MCF 10A (cell line): ENCODE measurements around the gene LSM2. TPM values are rescaled to one million over a fixed set of nuclear protein-coding genes. Genes with fewer than 3 reads are reported as not detected.
"Not testable (repeated sequence)": the region's sequence is repeated elsewhere in the genome, so short reads cannot be mapped to it uniquely, and the experiment has no call there.

Experiments
- Bru-seq: library from RNA; stranded (reverse); fragments of 400-500 nt; gene quantifications from one replicate; lab custom pipeline; 2021; lab: Mats Ljungman, UMichigan
- BruChase-seq, 2 experiments: library from RNA; stranded (reverse); fragments of 400-500 nt; gene quantifications; one replicate each; lab custom pipeline; 2021; lab: Mats Ljungman, UMichigan
- BruUV-seq: library from RNA; stranded (reverse); fragments of 400-500 nt; replicated peaks from 2 replicates; lab custom pipeline; 2021; lab: Mats Ljungman, UMichigan
- CTCF ChIA-PET: fragments of 300-600 bp; sonication (Branson Sonifier 250); formaldehyde crosslinking; extraction: SDS; loops from one replicate; lab custom pipeline; 2021; ENCODE audit warnings: antibody characterized with exemption, inconsistent platforms; lab: Yijun Ruan, JAX
- POLR2A ChIA-PET: fragments of 300-600, 350-650 bp; sonication (Branson Sonifier 250); formaldehyde crosslinking; extraction: SDS; loops from one replicate; lab custom pipeline; 2020; ENCODE audit warnings: antibody characterized with exemption, inconsistent platforms; lab: Yijun Ruan, JAX
- DNase-seq: peaks from one replicate; pipeline ENCODE4 v3.0.0-alpha.2; 2018; ENCODE audit not compliant: unreplicated experiment
- H3K27ac Mint-ChIP-seq: one replicate; pipeline ENCODE4 v1.8.0; 2022; ENCODE audit warnings: mild to moderate bottlenecking, low read depth, mixed read lengths; ENCODE audit not compliant: unreplicated experiment
- H3K27me3 Mint-ChIP-seq: one replicate; pipeline ENCODE4 v1.8.0; 2022; ENCODE audit warnings: mixed read lengths; ENCODE audit not compliant: insufficient read depth, unreplicated experiment
- H3K36me3 Mint-ChIP-seq: one replicate; pipeline ENCODE4 v1.8.0; 2022; ENCODE audit warnings: mild to moderate bottlenecking, moderate library complexity, mixed read lengths; ENCODE audit not compliant: insufficient read depth, unreplicated experiment
- H3K4me1 Mint-ChIP-seq: one replicate; pipeline ENCODE4 v1.8.0; 2022; ENCODE audit warnings: mixed read lengths; ENCODE audit not compliant: insufficient read depth, unreplicated experiment
- H3K4me3 Mint-ChIP-seq: one replicate; pipeline ENCODE4 v1.8.0; 2022; ENCODE audit warnings: mild to moderate bottlenecking, moderate library complexity, mixed read lengths; ENCODE audit not compliant: unreplicated experiment
- H3K9me3 Mint-ChIP-seq: one replicate; pipeline ENCODE4 v1.8.0; 2022; ENCODE audit warnings: mixed read lengths; ENCODE audit not compliant: unreplicated experiment
- CTCF ChIP-seq: fragments of 200-600 bp; IDR thresholded peaks from one replicate; pipeline ENCODE4 v1.8.0; 2022; ENCODE audit warnings: antibody characterized with exemption, mild to moderate bottlenecking; ENCODE audit not compliant: unreplicated experiment
- intact Hi-C: fragments of 100-400 bp; cut with micrococcal nuclease; formaldehyde crosslinking; loops from 2 replicates; pipeline ENCODE4 v1.14.1; 2022
- long read RNA-seq: library from polyadenylated mRNA; stranded (forward); transcript quantifications from one replicate; pipeline ENCODE4 v2.0.0, GENCODE V29; 2022
- total RNA-seq: library from RNA; stranded (reverse); gene quantifications from 2 replicates; pipeline ENCODE4 v1.2.3, GENCODE V29; 2022

LSM2 gene
- total RNA-seq (36.9 and 47.4 TPM in 2 replicates), Bru-seq, nascent RNA (percentile 50 among the genes with signal in this experiment), BruChase-seq, experiment 1, labeled RNA remaining after a 6-hour chase (percentile 62 among the genes with signal in this experiment), BruChase-seq, experiment 2, labeled RNA remaining after a 2-hour chase (percentile 51 among the genes with signal in this experiment)
- long read RNA-seq, transcript LSM2-208 (5 exons, 876 nt): major isoform, 60 of 66 reads
- long read RNA-seq, partial matches to known transcripts: 2 of 66 reads
- long read RNA-seq, other reads (novel, unspliced or antisense): 2 of 66 reads

- DNase-seq: peak; percentile 98
- ChIA-PET POLR2A (interaction anchor here (0.6 to 4.3 kb wide), 35 partner anchors 8 to 384 kb away, joined by 3 to 69 read pairs (median 5); partner anchors contain the start of genes ABHD16A, BAG6, C6orf47 and CLIC1), CTCF (interaction anchor here (0.7 to 3.1 kb wide), 12 partner anchors 8 to 94 kb away, joined by 3 to 22 read pairs (median 4); partner anchors contain the start of genes HSPA1A, HSPA1B, HSPA1L and VARS1)
- H3K4me1 Mint-ChIP-seq: peaks cover 6% of the 10 kb centered on the region
- peaks cover 19% of the 10 kb centered on the region for H3K36me3 Mint-ChIP-seq
- H3K4me3 Mint-ChIP-seq: peak within 1 kb of the TSS; percentile 82
- H3K9me3 Mint-ChIP-seq: no peaks in the 10 kb centered on the region
- TF ChIP-seq CTCF: peak; percentile 27
- no TSS peak for BruUV-seq
- intact Hi-C loops: no loop called here
- H3K27ac Mint-ChIP-seq: peak within 1 kb of the TSS; percentile 84
- no peaks in the 10 kb centered on the region for H3K27me3 Mint-ChIP-seq
These were observed at the start of gene LSM2 for GRCh38 chr6:31806470-31807272. LSM2 (minus strand) TSS chr6:31806966; CDS start chr6:31806757, 209 bp downstream.

- intact Hi-C loops, H3K9me3 Mint-ChIP-seq: not testable (repeated sequence)
These were observed 45.4 kb upstream of the LSM2 start for GRCh38 chr6:31851980-31852718.

GRCh38 chr6:31851485-31851832, 44.7 kb upstream of the LSM2 start:
- no peak for TF ChIP-seq CTCF
- Mint-ChIP-seq H3K4me3 (no peak overlapping the region), H3K27me3 (no peaks in the 10 kb centered on the region), H3K9me3 (no peaks in the 10 kb centered on the region), H3K36me3 (no peaks in the 10 kb centered on the region), H3K4me1 (no peaks in the 10 kb centered on the region), H3K27ac (no peak overlapping the region)
- no TSS peak for BruUV-seq
- intact Hi-C loops: no loop called here
- no peak for DNase-seq
- POLR2A ChIA-PET: no interaction called here
- CTCF ChIA-PET: interaction anchor here (0.6 to 0.9 kb wide), 2 partner anchors 45 to 81 kb away, joined by 3 to 4 read pairs; no protein-coding TSS in a partner anchor

More at GRCh38 chr6:31851980-31852718, 45.4 kb upstream of the LSM2 start:
- H3K36me3 Mint-ChIP-seq, CTCF ChIA-PET, H3K27me3 Mint-ChIP-seq, H3K4me1 Mint-ChIP-seq, H3K4me3 Mint-ChIP-seq, BruUV-seq, H3K27ac Mint-ChIP-seq, DNase-seq: not testable (repeated sequence)
- POLR2A ChIA-PET: interaction anchor here (0.6 kb wide), 1 partner anchor 310 kb away, joined by 3 read pairs; no protein-coding TSS in a partner anchor

- intact Hi-C loops: no loop called here
- no peak overlapping the region for H3K4me3 Mint-ChIP-seq
- no peak for TF ChIP-seq CTCF
- H3K36me3 Mint-ChIP-seq: no peaks in the 10 kb centered on the region
- no peaks in the 10 kb centered on the region for H3K9me3 Mint-ChIP-seq
- no TSS peak for BruUV-seq
- no peaks in the 10 kb centered on the region for H3K27me3 Mint-ChIP-seq
- no peaks in the 10 kb centered on the region for H3K4me1 Mint-ChIP-seq
- H3K27ac Mint-ChIP-seq: no peak overlapping the region
- POLR2A ChIA-PET: no interaction called here
- CTCF ChIA-PET: interaction anchor here (0.6 to 0.9 kb wide), 3 partner anchors 45 to 115 kb away, joined by 3 to 4 read pairs (median 3); no protein-coding TSS in a partner anchor
- DNase-seq: no peak
These were observed 44.2 kb upstream of the LSM2 start for GRCh38 chr6:31850765-31851484.
